ENCODE data around the gene BRD3OS. TPM values are rescaled to one million over a fixed set of nuclear protein-coding genes. Genes with fewer than 3 reads are reported as not detected.
"Not testable (repeated sequence)": the region's sequence is repeated elsewhere in the genome, so short reads cannot be mapped to it uniquely, and the experiment has no call there.

BRD3OS gene
- total RNA-seq, 4 donors from 2014 or later, result 0.76 to 9.3 (median 5.8) TPM

DNA sequence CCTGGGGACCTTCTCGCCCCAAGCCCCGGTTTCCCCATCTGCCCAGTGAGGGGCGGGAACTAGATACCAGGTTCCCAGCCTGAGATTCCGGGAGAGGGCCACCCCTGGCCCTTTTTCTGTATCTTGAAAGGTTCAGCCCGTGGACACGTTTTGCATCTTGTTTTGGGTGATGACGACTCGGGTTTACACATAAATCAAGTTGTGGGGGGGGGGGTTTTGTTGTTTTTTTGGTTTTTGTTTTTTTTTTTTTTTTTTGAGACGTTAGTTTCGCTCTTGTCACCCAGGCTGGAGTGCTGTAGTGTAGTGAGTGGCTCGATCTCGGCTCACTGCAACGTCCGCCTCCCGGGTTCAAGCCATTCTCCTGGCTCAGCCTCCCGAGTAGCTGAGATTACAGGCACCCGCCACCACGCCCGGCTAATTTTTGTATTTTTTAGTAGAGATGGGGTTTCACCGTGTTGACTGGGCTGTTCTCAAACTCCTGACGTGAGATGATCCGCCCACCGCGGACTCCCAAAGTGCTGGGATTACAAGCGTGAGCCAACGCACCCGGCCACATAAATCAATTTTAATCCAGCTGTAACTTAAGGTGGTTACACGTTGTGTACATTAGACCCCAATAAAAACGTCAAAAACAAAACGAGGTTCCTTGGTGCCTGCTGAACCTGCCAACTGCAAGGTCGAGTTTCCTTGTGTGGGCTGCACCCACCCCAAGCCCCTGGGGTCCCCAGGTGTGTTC is 43.6 kb downstream of the BRD3OS start:
- Histone ChIP-seq H3K36me3 (no peaks in the 10 kb centered on the region), H3K4me3 (peak overlapping the region; percentile 60 to 89 (median 74)), H3K27me3 (no peaks in the 10 kb centered on the region), H3K4me1 (peaks cover 28 to 31% of the 10 kb centered on the region in 2 donors), H3K9me3 (no peaks in the 10 kb centered on the region), H3K27ac (peak overlapping the region; percentile 89 to 99 (median 98))
- TF ChIP-seq POLR2A (IDR thresholded peaks at IDR 0.05), result peak in 1 of 2 donors; percentile 26
- TF ChIP-seq, protein P1, sequence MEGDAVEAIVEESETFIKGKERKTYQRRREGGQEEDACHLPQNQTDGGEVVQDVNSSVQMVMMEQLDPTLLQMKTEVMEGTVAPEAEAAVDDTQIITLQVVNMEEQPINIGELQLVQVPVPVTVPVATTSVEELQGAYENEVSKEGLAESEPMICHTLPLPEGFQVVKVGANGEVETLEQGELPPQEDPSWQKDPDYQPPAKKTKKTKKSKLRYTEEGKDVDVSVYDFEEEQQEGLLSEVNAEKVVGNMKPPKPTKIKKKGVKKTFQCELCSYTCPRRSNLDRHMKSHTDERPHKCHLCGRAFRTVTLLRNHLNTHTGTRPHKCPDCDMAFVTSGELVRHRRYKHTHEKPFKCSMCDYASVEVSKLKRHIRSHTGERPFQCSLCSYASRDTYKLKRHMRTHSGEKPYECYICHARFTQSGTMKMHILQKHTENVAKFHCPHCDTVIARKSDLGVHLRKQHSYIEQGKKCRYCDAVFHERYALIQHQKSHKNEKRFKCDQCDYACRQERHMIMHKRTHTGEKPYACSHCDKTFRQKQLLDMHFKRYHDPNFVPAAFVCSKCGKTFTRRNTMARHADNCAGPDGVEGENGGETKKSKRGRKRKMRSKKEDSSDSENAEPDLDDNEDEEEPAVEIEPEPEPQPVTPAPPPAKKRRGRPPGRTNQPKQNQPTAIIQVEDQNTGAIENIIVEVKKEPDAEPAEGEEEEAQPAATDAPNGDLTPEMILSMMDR (IDR thresholded peaks at IDR 0.05 in 4 of 5, conservative IDR thresholded peaks at IDR 0.05 in 1 of 5), result no peak
- ATAC-seq (peak; percentile 7 to 18), DNase-seq (no peak)
- in situ Hi-C loops (cut with MboI; ENCODE audit: low sequenced_read_pairs in 4 of 4) (no loop called here), intact Hi-C loops (cut with DNase I; ENCODE audit: low total_unique reads) (loop anchor here (1.0 to 5.0 kb wide), 4 partner anchors 44 to 1893 kb away; partner anchors contain the start of genes BRD3OS, RXRA and UBAC1)

DNA sequence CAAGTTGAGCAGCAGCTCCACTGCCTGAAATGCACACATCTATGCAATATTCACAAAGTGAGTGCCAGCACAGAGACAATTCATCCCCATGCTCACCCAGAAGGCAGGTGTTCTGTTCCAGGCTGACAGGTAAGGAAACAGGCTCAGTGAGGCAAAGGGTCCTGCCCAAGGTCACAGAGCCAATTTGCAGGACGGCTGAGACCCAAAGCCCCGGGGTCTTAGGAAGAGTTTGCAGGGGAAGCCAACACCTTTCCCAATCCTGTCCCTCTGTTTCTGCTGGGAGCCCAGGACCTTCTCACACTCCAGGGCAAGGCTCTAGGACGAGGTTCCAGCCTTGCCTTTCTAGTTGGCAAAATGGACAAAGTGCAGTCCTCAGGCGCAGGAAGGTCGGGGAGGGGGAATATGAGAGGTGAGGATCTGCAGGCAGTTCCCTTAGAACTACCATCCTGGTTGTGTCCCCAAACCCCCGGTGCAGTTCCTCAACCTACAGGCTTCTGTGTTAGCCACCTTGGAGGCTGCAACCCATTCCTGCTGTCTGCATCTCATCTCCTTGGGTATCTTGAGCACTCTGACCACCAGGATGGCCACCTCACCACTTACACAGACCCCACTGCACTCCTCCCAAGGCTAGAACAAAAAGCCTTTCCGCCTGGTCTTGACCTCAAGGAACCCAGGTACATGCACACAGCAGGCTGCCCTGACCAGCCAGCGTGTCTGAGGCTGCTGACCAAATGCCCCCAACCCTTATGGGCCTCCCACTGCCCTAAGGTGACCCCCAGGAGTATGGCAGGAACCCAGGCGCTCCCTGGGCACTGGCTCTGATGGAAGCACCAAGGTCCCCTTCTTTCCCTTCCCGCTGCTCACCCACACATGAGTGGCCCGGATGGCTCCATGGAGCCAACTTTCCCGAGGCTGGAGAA is 44.5 kb downstream of the BRD3OS start:
- ATAC-seq (no peak), DNase-seq (peak in 1 of 2 donors; percentile 13)
- H3K36me3 ChIP-seq, result no peaks in the 10 kb centered on the region
- H3K27ac ChIP-seq, result no peak overlapping the region
- H3K9me3 ChIP-seq, result no peaks in the 10 kb centered on the region
- intact Hi-C loops (cut with DNase I; ENCODE audit: low total_unique reads), result loop anchor here (2.0 to 5.0 kb wide), 3 partner anchors 45 to 1893 kb away; partner anchors contain the start of genes BRD3OS, RXRA and UBAC1
- no peak overlapping the region for H3K4me3 ChIP-seq
- H3K4me1 ChIP-seq, result peaks cover 20 to 23% of the 10 kb centered on the region in 2 donors
- no peaks in the 10 kb centered on the region for H3K27me3 ChIP-seq
- TF ChIP-seq, protein P1 (IDR thresholded peaks at IDR 0.05 in 4 of 5, conservative IDR thresholded peaks at IDR 0.05 in 1 of 5), result no peak
- no peak for TF ChIP-seq POLR2A (IDR thresholded peaks at IDR 0.05)
- in situ Hi-C loops (cut with MboI; ENCODE audit: low sequenced_read_pairs in 4 of 4), result no loop called here

DNA sequence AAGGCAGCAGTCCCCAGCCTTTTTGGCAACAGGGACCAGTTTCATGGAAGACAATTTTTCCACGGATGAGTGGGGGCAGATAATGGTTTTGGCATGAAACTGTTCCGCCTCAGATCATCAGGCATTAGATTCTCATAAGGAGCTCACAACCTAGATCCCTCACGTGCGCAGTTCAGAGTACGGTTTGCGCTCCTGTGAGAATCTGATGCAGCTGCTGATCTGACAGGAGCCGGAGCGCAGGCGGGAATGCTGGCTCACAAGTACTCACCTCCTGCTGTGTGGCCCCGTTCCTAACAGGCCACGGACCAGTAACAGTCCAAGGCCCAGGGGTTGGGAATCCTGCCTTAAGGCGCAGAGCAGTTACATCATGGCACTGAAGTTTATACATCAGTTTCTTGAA is 45.9 kb downstream of the BRD3OS start:
- Histone ChIP-seq H3K4me3 (no peak overlapping the region), H3K9me3 (no peaks in the 10 kb centered on the region), H3K27me3 (no peaks in the 10 kb centered on the region), H3K4me1 (peaks cover 7 to 9% of the 10 kb centered on the region in 2 donors), H3K36me3 (no peaks in the 10 kb centered on the region), H3K27ac (no peak overlapping the region)
- intact Hi-C loops (cut with DNase I; ENCODE audit: low total_unique reads) (no loop called here), in situ Hi-C loops (cut with MboI; ENCODE audit: low sequenced_read_pairs in 4 of 4) (no loop called here)
- ATAC-seq (no peak), DNase-seq (no peak)
- TF ChIP-seq, protein P1 (IDR thresholded peaks at IDR 0.05 in 4 of 5, conservative IDR thresholded peaks at IDR 0.05 in 1 of 5), result no peak
- TF ChIP-seq POLR2A (IDR thresholded peaks at IDR 0.05), result no peak

DNA sequence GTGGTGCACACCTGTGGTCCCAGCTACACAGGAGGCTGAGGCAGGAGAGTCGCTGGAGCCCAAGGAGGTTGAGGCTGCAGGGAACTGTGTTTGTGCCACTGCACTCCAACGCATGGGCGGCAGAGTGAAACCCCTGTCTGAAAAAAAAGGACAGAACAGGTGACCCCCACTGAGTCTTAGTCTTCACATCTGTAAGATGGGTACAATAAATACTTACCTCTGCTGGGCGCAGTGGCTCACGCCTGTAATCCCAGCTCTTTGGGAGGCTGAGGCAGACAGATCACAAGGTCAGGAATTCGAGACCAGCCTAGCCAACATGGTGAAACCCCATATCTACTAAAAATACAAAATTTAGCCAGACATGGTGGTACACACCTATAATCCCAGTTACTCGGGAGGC is 47.4 kb downstream of the BRD3OS start:
- H3K27me3 ChIP-seq; in situ Hi-C loops (cut with MboI; ENCODE audit: low sequenced_read_pairs in 4 of 4); H3K4me3 ChIP-seq; DNase-seq; H3K9me3 ChIP-seq; ATAC-seq; intact Hi-C loops (cut with DNase I; ENCODE audit: low total_unique reads); H3K4me1 ChIP-seq; H3K36me3 ChIP-seq; H3K27ac ChIP-seq: not testable (repeated sequence)

DNA sequence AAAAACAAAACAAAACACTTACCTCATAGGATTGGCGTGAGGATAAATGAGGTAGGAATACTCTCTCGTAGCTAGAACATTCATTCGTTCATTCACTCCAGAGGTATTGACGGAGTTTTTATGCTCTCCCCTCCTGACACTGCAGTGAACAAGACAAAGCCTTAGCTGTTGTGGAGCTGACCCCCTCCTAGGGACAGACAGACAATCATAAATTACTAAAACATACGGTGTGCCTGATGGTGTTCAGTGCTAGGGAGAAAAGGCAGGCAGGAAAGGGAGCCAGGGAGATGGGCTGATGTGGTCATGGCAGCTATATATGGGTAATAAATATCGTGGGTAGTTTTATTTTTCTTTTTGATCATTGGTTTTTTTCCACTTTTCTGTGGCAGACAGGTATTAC is 48.2 kb downstream of the BRD3OS start:
- intact Hi-C loops (cut with DNase I; ENCODE audit: low total_unique reads) (no loop called here), in situ Hi-C loops (cut with MboI; ENCODE audit: low sequenced_read_pairs in 4 of 4) (no loop called here)
- Histone ChIP-seq H3K4me1 (no peaks in the 10 kb centered on the region), H3K4me3 (no peak overlapping the region), H3K27me3 (no peaks in the 10 kb centered on the region), H3K36me3 (no peaks in the 10 kb centered on the region), H3K9me3 (peaks cover 0 to 6% (median 0%) of the 10 kb centered on the region in 3 donors), H3K27ac (no peak overlapping the region)
- TF ChIP-seq, protein P1 (IDR thresholded peaks at IDR 0.05 in 4 of 5, conservative IDR thresholded peaks at IDR 0.05 in 1 of 5), result no peak
- no peak for TF ChIP-seq POLR2A (IDR thresholded peaks at IDR 0.05)
- no peak for ATAC-seq
- DNase-seq, result no peak

DNA sequence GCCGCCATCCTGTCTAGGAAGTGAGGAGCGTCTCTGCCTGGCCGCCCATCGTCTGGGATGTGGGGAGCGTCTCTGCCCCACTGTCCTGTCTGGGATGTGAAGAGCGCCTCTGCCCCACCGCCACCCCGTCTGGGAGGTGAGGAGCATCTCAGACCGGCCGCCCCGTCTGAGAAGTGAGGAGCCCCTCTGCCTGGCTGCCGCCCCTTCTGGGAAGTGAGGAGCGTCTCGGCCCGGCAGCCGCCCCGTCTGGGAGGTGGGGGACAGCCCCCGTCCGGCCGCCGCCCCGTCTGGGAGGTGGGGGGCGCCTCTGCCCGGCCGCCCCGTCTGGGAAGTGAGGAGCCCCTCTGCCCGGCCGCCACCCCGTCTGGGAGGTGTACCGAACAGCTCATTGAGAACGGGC is 50.4 kb downstream of the BRD3OS start:
- in situ Hi-C loops (cut with MboI; ENCODE audit: low sequenced_read_pairs in 4 of 4); H3K36me3 ChIP-seq; H3K4me1 ChIP-seq; H3K9me3 ChIP-seq; ATAC-seq; H3K27ac ChIP-seq; DNase-seq; H3K4me3 ChIP-seq; intact Hi-C loops (cut with DNase I; ENCODE audit: low total_unique reads); H3K27me3 ChIP-seq: not testable (repeated sequence)

All from gastrocnemius medialis (tissue), 4 donors.